GM19372 (cell line): ENCODE results near the gene D2HGDH.
"Not testable (repeated sequence)": the region's sequence is repeated elsewhere in the genome, so short reads cannot be mapped to it uniquely, and the experiment has no call there.

Experiments
- ATAC-seq: cut with Tn5 transposase; IDR thresholded peaks from one replicate; pipeline ENCODE4 v1.9.1; 2021; ENCODE audit warnings: mild to moderate bottlenecking, low read depth, moderate library complexity; ENCODE audit not compliant: unreplicated experiment

Gene D2HGDH

DNA sequence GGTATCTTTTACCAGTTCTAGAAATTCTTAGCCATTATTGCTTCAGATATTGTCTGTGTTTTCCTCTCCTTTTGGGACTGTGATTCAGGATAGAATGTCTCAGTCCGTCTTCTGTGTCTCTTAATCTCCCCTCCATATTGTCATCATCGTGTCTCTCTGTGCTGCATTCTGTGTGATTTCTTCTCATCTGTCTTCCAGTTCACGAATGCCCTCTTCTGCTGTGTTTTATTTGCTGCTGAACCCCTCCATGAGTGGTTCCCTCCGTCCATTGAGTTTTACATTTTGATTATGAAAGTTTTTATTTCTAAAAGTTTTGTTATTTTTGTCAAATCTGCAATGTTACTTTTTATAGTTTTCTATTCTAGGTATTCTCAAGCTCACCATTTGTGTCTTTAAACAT is 11.7 kb downstream of the D2HGDH start:
- ATAC-seq = no peak

DNA sequence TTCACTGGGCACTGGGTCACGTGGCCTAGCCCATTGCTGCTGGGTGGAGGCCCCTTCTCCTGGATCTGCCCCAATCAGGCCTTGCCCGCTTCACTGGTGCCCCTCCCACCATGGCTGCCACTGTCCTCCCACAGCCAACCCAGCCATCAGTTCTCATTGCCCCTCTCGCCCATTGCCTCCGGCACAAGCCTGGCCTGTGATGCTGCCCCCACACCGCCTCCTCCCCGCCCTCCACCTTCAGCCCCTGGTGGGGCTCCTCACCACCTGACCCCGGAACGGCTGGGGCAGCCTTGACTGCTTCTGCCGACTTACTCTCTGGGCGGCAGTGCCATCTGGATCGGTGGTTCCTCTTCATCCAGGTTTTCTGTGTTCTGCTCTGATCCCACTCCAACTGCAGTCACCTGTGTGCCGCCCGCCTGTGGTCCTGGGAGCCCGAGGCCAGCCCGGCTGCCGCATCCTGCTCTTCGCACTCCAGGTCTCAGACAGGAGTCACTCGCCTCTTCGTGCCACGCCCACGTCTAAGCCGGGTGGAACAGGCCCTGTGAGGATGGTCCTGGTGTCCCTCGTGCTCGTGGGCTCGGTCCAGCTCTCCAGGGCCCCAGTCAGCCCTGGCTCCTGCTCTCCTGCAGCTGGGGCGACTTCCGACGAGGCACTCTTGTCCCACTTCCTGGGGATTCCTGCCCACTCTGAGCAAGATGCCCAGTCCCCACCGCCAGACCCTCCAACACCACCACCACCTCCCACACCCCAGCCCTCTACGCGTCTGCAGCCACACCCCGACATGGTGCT is 14.2 kb downstream of the D2HGDH start:
- ATAC-seq = no peak

DNA sequence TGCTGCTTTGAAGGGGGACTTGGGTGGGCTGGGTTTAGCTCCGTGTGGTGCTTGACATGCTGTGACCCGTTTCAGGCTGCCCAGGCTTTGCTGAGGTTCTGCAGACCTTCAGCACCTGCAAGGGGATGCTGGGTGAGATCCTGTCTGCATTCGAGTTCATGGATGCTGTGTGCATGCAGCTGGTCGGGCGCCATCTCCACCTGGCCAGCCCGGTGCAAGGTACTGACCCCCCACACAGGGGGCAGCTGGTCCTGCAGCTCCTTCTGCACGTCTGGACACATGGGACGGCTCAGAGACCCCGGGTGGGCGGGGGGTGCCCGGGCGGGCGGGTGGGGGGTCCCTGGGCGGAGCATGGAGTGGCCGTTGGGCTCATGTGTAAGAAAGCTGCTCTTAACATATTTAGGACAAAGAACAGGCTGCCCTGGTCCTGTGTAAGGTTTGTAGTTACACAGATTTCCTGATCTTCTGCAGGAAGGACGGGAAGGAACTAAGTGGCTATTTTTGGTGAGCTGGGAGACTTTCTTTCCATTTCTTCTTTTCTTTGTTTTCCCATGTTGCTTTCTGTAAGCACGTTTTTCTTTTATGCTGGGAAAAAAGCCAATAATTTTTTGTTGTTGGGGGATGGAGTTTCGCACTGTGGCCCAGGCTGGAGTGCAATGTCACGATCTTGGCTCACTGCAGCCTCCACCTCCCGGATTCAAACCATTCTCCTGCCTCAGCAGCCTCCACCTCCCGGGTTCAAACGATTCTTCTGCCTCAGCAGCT is 15.8 kb downstream of the D2HGDH start:
- no peak for ATAC-seq

DNA sequence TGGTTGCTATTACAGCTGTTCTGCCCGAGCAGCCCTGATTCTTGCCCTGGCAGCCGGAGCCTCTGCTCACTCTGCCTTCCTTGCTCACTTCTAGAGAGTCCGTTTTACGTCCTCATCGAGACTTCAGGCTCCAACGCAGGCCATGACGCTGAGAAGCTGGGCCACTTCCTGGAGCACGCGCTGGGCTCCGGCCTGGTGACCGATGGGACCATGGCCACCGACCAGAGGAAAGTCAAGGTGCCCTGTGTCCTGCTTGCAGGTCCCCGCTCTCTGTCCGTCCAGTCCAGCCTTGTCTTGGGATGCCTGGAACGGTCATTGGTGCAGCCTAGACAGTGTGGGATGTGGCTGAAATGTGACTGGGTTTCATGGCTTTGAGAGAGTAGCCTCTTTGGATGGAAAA is 16.7 kb downstream of the D2HGDH start:
- no peak for ATAC-seq

DNA sequence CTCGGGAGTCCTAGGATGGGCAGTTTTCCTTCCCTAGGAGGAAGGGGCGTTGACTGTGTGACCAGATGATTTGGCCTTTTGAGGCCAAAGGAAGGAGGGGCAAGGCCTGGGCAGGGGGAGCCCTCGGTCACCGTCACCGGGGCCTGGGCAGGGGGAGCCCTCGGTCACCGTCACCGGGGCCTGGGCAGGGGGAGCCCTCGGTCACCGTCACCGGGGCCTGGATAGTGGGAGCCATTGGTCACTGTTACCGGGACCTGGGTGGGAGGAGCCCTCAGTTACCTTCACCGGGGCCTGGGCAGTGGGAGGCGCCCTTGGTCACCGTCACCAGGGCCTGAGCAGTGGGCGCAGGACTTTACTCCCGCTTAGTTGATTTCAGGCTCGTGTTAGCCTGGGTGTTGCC is 17.3 kb downstream of the D2HGDH start:
- no peak for ATAC-seq

DNA sequence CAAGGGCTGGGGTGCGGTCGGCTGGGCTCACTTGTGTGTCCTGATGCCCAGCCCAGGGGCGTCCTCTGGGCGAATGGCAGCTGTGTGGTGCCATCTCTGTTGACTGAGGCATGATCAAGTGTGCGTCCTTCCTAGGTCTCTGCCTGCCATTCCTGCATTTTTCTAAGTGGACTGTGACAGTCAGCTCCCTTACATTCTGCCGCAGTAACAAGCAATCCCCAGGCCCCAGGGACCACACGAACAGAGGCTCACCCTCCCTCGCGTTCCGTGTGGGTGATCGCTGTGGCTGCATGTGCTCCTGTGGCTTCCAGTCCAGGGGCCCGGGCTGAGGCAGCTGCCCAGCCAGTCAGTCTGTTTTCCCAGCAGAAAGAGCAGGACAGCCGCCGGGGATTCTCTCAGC is 17.8 kb downstream of the D2HGDH start:
- ATAC-seq = no peak

DNA sequence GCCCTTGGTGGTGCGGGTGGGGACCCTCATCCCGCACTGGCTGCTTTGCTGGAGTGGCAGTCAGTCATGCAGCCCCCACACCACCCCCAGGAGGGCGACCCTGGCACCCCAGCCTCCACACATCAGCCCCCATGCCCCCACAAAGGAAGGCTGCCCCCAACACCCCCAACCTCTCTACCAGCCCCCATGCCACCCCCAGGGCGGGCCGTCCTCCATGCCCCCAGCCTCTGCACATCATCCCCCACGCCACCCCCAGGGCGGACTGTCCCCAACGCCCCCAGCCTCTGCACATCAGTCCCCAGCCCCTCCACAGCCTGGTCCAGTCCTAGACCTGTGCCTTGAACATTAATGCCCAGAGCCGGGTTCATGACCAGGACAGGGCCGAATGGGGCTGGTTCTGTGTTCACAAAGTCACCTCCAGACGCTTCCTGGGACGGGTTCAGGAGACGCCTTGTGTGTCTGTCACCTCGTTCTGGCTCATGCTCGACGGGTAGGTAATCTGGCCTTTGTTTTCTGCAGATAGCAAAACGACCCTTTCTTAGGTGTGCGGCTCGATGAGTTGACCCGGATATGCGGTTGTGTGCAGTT is 18.4 kb downstream of the D2HGDH start:
- no peak for ATAC-seq

DNA sequence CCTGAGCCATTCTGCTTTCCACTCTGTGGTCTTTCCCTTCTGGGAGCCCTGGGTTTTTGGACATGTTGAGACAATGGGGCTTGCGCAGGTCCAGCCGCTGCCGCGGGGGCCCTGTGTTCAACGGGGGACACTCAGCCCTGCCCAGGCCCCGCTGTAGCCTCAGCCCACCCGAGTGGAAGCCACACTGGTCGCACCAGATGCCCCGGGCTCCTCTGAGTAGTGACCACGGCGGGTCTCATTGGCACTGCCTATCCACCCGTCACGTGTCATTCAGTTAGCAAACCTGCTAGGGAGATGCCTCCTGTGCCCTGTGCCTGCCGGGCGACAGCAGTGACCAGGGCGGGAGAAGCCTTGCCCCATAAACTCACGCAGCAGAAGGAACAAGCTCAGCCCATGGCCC is 19.1 kb downstream of the D2HGDH start:
- no peak for ATAC-seq

DNA sequence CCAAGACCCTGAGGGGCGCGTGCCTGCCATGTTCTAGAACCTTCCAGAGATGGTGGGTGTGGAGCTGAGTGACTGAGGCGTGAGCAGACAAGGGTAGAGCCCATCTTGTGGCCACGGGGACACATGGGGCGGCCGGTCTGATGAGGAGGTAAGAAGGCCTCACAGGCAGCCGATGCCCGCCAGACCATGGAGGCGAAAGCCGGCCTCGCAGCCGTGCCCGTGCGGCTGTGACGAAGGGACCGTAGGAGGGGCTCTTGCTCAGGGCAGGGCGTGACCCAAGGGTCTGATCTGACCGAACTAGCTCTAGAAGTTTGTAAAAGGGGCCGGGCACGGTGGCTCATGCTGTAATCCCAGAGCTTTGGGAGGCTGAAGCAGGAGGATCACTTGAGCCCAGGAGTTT is 19.6 kb downstream of the D2HGDH start:
- ATAC-seq = no peak

DNA sequence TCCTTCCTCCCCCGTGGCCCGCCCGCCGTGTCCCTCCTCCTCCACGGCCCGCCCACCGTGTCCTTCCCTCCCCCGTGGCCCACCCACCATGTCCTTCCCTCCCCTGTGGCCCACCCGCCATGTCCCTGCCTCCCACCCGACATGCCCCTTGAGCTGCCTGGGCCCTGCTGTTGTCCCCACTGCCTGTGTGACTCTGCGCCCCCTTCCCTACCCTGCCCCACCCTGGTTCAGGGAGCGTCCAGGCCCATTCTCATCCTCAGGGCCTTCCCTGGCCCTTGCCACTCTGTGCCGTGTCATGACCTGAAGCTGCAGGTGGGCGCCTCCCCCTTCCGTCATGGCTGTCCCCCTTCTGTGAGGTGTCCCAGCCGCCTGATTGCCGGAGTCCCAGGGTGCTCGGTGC is 20.7 kb downstream of the D2HGDH start:
- no peak for ATAC-seq

DNA sequence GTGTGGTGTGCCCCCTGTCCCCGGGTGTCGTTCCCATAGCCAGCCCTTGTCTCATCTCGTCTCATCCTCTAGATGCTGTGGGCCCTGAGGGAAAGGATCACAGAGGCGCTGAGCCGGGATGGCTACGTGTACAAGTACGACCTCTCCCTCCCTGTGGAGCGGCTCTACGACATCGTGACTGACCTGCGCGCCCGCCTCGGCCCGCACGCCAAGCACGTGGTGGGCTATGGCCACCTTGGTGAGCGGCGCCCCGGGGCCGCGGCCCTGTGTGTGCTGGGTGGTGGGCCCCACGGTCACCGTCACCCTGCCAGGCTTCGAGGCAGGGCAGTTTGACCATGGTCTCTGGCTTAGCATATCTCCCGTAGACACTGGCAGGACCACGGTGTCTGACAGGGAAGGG is 21.3 kb downstream of the D2HGDH start:
- no peak for ATAC-seq

DNA sequence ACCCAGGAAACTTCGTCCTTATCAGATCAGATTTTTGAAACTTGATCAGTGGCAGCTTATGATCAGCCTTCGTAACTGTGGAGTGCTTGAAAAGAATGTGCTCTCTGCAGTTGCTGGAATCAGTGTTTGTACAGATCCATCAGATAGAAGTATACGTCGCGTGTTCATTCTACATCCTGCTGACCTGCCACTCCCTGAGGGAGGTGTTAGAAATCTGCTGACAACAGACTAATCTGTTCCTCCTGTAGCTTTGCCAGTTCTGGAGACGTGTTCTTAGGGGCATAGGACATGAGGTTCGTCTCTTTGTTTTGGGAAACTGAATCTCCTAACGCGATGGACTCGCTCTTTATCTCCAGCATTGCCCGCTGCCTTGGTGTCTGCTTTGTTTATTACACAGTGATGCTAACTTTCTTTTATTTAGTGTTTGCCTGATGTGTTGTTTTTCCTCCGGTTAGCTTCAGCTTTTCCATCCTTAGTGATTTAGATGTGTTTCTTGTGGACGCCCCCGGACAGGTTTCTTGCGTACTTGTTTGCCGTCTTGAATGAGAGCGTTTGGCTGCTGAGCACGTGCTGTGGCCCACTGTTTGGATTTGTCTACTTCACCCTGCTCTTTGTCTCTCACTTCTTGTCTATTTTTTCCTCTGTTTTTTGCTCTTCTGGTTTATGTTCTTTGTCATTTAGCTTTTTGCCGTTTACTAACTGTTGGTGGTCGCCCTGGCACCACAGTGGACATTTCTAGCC is 24.8 kb downstream of the D2HGDH start:
- no peak for ATAC-seq

DNA sequence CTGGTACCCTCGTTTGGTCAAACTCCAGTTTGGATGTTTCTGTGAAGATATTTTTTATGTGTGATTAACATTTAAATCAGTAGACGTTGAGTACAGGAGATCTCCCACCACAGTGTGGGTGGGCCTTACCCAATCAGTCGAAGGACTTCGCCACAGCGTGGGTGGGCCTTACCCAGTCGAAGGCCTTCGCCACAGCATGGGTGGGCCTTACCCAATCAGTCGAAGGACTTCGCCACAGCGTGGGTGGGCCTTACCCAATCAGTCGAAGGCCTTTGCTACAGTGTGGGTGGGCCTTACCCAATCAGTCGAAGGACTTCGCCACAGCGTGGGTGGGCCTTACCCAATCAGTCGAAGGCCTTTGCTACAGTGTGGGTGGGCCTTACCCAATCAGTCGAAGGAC is 25.5 kb downstream of the D2HGDH start:
- ATAC-seq = not testable (repeated sequence)

DNA sequence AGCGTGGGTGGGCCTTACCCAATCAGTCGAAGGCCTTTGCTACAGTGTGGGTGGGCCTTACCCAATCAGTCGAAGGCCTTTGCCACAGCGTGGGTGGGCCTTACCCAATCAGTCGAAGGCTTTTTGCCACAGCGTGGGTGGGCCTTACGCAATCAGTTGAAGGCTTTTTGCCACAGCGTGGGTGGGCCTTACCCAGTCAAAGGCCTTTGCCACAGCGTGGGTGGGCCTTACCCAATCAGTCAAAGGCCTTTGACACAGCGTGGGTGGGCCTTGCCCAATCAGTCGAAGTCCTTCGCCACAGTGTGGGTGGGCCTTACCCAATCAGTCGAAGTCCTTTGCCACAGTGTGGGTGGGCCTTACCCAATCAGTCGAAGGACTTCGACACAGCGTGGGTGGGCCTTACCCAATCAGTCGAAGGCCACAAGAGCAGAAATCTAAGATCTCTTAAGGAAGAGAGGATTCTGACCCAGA is 25.9 kb downstream of the D2HGDH start:
- no peak for ATAC-seq

DNA sequence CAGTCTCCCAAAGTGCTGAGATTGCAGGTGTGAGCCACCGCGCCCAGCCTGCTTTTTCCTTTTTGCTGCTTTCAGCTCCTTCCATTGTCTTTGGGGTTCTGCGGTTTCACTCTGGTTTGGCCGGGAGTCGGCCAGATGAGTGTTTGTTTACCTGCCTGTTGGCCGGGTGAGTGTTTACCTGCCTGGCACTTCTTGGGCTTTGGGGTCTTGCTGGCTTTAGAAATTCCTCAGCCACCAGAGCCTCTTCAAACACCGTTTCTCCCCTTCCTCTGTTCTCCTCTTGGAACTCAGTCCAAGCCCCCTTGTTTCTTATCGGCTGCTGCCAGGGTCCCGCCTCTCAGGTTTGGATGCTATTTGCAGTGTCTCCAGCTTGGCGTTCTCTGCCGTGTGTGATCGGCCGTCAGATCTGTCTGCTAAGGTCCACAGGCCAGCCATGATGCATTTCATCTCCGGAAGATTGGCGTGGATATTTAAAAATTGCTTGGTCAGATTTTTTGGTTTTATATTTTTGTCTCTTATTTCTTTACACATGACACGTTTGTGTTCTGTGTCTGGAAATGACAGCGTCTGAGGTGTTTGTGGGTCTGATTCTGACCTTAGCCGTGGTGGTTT is 28.0 kb downstream of the D2HGDH start:
- no peak for ATAC-seq

DNA sequence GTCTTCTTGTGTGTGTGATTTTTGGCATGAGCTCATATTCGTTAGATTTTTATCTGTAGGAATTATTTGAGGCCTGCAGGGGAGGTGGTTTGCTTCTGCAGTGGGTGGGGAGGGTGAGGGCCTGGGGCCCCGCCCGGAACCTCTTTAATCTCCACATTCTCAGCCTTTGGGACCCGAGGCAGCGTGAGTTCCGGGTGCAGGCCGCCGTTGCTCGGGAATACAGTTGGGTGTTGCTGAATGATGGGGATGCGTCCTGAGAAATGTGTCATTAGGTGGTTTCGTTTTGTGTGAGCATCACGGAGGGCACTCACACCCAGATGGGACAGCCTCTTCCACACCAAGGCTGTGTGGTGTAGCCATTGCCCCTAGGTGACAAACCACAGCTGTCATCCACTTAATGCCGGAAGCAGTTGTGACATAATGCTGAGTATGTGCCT is 28.5 kb downstream of the D2HGDH start:
- ATAC-seq = no peak

DNA sequence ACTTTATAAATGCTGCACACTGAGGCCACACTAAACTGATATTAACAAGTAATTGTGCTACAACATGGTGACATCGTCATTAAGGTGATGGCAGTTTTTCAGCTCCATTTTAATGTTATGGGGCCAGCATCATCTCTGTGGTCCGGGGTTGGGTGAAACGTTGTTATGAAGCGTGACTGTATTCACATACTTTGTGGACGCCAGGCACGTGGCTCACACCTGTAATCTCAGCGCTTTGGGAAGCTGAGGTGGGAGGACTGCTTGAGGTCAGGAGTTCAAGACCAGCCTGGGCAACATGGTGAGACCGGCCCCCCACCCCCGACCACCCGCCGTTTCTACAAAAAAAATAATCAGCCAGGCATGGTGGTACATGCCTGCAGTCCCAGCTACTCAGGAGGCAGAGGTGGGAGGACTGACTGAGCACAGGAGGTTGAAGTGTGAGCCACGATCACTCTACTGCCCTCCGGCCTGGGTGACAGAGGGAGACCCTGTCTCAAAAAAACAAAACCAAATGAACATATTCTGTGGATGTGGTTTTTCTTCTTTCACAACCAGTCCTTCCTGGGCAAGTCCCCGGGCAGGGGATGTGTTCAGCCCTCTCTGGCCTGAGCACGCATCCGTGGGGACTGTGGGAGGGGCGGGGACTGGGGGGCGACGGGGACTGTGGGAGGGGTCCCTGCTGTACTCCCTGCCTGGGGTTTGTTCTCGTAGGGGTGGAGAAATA is 29.3 kb downstream of the D2HGDH start:
- ATAC-seq = no peak

DNA sequence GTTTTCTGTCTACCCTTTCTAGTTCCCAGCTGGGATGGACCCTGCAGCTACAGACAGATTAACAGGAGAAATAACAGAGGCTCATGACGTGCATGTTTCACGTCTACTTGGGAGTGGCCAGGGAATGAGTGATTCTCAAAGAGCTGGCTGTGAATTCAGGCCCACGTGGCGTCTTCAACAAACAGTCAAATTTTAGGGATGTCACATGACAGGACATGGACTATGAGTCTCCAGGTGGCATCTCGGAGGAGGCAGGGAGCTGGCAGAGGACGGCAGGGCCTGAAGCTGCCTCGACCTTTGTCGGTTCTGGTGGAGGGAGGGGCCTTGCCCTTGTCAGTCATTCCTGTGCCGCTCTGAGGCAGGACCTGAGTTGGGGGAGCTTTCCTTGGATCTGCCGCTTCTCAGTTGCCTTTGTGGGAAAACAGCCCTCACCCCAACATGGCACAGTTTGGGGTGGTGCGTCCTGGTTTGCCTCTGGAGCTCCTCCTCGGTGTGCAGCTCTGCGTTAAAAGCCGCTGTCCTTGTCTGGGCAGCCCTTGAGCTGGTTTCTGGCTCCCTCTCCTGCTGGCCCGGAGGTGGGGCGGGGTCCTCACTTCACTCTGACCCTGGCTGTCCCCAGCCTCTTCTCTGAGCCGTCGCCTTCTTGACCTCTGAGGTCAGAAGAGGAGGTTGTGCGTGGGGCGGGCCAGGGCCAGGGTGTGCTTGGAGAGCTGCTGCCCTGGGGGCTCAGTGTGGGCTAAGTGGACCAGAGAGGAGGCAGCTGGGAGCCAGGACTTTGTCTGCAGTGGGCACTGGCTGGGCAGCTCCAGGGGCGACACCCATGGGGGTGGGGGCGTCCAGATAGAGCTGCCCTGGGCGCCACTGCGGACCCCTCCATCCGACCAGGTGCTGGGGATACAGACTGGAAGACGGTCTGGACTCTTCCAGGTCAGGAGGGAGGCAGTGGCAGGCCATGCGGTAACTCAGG is 30.1 kb downstream of the D2HGDH start:
- no peak for ATAC-seq
